Measurements from ENCODE around the gene SKIL. TPM values are rescaled to one million over a fixed set of nuclear protein-coding genes. Genes with fewer than 3 reads are reported as not detected.

The SKIL gene
- total and polyA plus RNA-seq, 2 donors (not counting 1 experiment from before 2014, with no cell fraction given) = 7.7 to 145 TPM

- Histone ChIP-seq H3K4me3 (ENCODE audit: control extremely low read depth in 1 of 5, extremely low read depth in 1 of 5, insufficient read depth in 1 of 5, low read depth in 2 of 5, low read length in 4 of 5) (no peak overlapping the region), H4K20me1 (ENCODE audit: control insufficient read depth, insufficient read depth, low read length, poor library complexity, severe bottlenecking) (no peaks in the 10 kb centered on the region), H3K36me3 (replicated peaks in 1 of 2; ENCODE audit: control extremely low read depth in 1 of 2, control insufficient read depth in 1 of 2, extremely low read depth in 1 of 2, insufficient read depth in 2 of 2, low read length in 1 of 2) (no peaks in the 10 kb centered on the region), H3K9ac (ENCODE audit: low read length) (no peak overlapping the region), H3K27me3 (replicated peaks in 1 of 4; ENCODE audit: control extremely low read depth in 1 of 4, control insufficient read depth in 3 of 4, insufficient read depth in 4 of 4, low read length in 3 of 4) (peaks cover 0 to 10% (median 2%) of the 10 kb centered on the region in 4 experiments), H3K4me1 (ENCODE audit: control insufficient read depth in 2 of 2, insufficient read depth in 2 of 2, low read length in 2 of 2) (no peaks in the 10 kb centered on the region), H3K4me2 (replicated peaks; ENCODE audit: low read depth, low read length, poor library complexity, severe bottlenecking) (no peak overlapping the region), H3K27ac (ENCODE audit: low read length in 2 of 2) (no peak overlapping the region), H3K79me2 (ENCODE audit: control insufficient read depth, insufficient read depth, low read length) (no peaks in the 10 kb centered on the region), H2AFZ (ENCODE audit: insufficient read depth, low read depth, low read length, poor library complexity, severe bottlenecking) (no peak overlapping the region), H3K9me3 (ENCODE audit: control extremely low read depth in 1 of 3, control insufficient read depth in 2 of 3, insufficient read depth in 1 of 3, low read length in 2 of 3) (no peaks in the 10 kb centered on the region)
- intact Hi-C loops (cut with micrococcal nuclease) = no loop called here
- TF ChIP-seq EZH2 (IDR thresholded peaks at IDR 0.05; ENCODE audit: borderline replicate concordance, insufficient read depth, low read depth, low read length, poor library complexity, severe bottlenecking) = no peak
- no peak for TF ChIP-seq CTCF (IDR thresholded peaks at IDR 0.05)
- no CpG with 5 or more reads among the region's 2 CpGs for WGBS (ENCODE audit: insufficient coverage)
- Mint-ChIP-seq H3K9me3 (ENCODE audit: insufficient read depth) (no peaks in the 10 kb centered on the region), H3K27me3 (peaks cover 24% of the 10 kb centered on the region), H3K27ac (no peak overlapping the region), H3K4me1 (no peaks in the 10 kb centered on the region), H3K4me3 (no peak overlapping the region)
- CTCF ChIA-PET = no interaction called here
- POLR2A ChIA-PET = no interaction called here
- DNase-seq = no peak
- no peak for ATAC-seq (ENCODE audit: low read depth)
Measured at GRCh38 chr3:170436697-170437096, 79.2 kb downstream of the SKIL start.

GRCh38 chr3:170437176-170437575, 79.7 kb downstream of the SKIL start:
- 100% methylated on average over 2 of the region's 4 CpGs for WGBS (ENCODE audit: insufficient coverage)
- no peak for TF ChIP-seq EZH2 (IDR thresholded peaks at IDR 0.05; ENCODE audit: borderline replicate concordance, insufficient read depth, low read depth, low read length, poor library complexity, severe bottlenecking)
- TF ChIP-seq CTCF (IDR thresholded peaks at IDR 0.05) = no peak
- no peaks in the 10 kb centered on the region for H3K9me3 Mint-ChIP-seq (ENCODE audit: insufficient read depth)

More at GRCh38 chr3:170437176-170437575, 79.7 kb downstream of the SKIL start:
- Histone ChIP-seq H4K20me1 (ENCODE audit: control insufficient read depth, insufficient read depth, low read length, poor library complexity, severe bottlenecking) (no peaks in the 10 kb centered on the region), H2AFZ (ENCODE audit: insufficient read depth, low read depth, low read length, poor library complexity, severe bottlenecking) (no peak overlapping the region), H3K27me3 (replicated peaks in 1 of 4; ENCODE audit: control extremely low read depth in 1 of 4, control insufficient read depth in 3 of 4, insufficient read depth in 4 of 4, low read length in 3 of 4) (peaks cover 0 to 15% (median 3%) of the 10 kb centered on the region in 4 experiments), H3K36me3 (replicated peaks in 1 of 2; ENCODE audit: control extremely low read depth in 1 of 2, control insufficient read depth in 1 of 2, extremely low read depth in 1 of 2, insufficient read depth in 2 of 2, low read length in 1 of 2) (no peaks in the 10 kb centered on the region), H3K79me2 (ENCODE audit: control insufficient read depth, insufficient read depth, low read length) (no peaks in the 10 kb centered on the region), H3K9me3 (ENCODE audit: control extremely low read depth in 1 of 3, control insufficient read depth in 2 of 3, insufficient read depth in 1 of 3, low read length in 2 of 3) (no peaks in the 10 kb centered on the region), H3K4me1 (ENCODE audit: control insufficient read depth in 2 of 2, insufficient read depth in 2 of 2, low read length in 2 of 2) (no peaks in the 10 kb centered on the region), H3K9ac (ENCODE audit: low read length) (no peak overlapping the region), H3K4me3 (ENCODE audit: control extremely low read depth in 1 of 5, extremely low read depth in 1 of 5, insufficient read depth in 1 of 5, low read depth in 2 of 5, low read length in 4 of 5) (no peak overlapping the region), H3K27ac (ENCODE audit: low read length in 2 of 2) (no peak overlapping the region), H3K4me2 (replicated peaks; ENCODE audit: low read depth, low read length, poor library complexity, severe bottlenecking) (no peak overlapping the region)
- ChIA-PET CTCF (no interaction called here), POLR2A (no interaction called here)
- intact Hi-C loops (cut with micrococcal nuclease) = no loop called here
- no peak for ATAC-seq (ENCODE audit: low read depth)
- Mint-ChIP-seq H3K4me3 (no peak overlapping the region), H3K27ac (no peak overlapping the region), H3K4me1 (no peaks in the 10 kb centered on the region), H3K27me3 (peaks cover 28% of the 10 kb centered on the region)
- DNase-seq = no peak
